Stimulated activated CD4-positive, alpha-beta T cell treated with anti-CD3 and anti-CD28 coated beads, Interleukin-15, amount 100 ng/mL, for 1 hour (primary cell): ENCODE data around the gene CORO1C.
A peak's percentile ranks its signal among the peaks of the same experiment; 100 is the strongest.
"Not testable (repeated sequence)": the region's sequence is repeated elsewhere in the genome, so short reads cannot be mapped to it uniquely, and the experiment has no call there.

Experiments
- DNase-seq, 2 donors: peaks; one replicate each; pipeline ENCODE4 v3.0.0-alpha.2; 2020; ENCODE audit warnings: low read depth in 1 of 2, low spot score in 1 of 2

CORO1C gene

DNA sequence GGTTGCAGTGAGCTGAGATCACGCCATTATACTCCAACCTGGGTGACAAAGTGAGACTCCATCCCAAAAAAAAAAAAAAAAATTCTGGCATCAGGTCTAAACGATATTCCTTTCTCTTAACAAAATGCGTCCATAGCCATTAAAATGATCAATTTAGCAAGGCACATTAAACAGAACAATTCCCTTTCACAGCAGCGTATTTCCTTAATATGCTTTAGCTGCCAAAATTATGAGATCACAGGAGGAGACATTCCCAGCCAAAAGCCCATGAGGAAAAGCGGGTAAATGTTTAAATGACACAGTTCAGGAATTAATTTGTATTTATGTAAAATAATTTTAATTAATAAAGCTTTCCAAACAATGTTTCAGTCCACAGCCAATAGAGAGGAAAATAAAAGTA, 54.6 kb downstream of the CORO1C start:
- no peak for DNase-seq

DNA sequence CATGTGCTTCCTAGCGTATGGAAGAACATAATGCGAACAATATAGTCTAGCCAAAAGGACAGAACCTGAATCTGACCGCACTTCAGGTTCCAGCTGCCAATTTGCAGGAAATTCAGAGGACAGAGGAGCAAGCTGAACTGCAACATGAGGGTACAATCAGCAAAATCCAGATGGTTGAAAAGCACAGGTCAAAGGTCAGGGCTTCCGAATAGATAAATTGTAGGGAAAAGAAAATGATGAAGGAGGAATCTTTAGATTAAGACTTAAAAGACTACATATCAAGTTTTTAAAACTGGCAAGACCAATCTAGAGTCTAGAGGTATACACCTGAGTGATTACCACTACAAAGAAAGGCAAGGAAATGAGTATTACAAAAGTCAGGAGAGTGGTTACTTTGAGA, 55.5 kb downstream of the CORO1C start:
- DNase-seq, result no peak

GRCh38 chr12:108672054-108672453, 59.3 kb downstream of the CORO1C start:
- no peak for DNase-seq

GRCh38 chr12:108671110-108671509, 60.2 kb downstream of the CORO1C start:
- no peak for DNase-seq

- DNase-seq, result no peak
Observed at GRCh38 chr12:108670066-108670631, 61.2 kb downstream of the CORO1C start.

DNA sequence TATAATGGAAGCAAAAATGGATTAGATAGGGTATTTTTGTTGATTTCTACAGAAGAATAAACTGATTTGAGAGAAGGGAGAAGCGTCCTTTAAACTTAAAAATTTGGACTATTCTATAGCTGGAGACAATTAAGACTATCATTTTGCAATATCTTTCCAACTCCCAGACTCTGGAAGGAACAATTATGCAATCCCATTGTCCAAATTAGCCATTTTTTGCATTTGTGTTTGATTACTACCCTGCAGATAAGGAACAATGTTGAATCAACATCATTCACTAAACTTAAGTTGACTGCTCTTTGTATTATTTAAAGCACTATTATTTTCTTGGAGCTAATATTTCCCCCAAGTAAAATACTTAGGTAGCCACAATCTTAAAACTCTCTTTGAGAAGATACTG, 62.8 kb downstream of the CORO1C start:
- no peak for DNase-seq

- no peak for DNase-seq
Observed at GRCh38 chr12:108668063-108668462, 63.3 kb downstream of the CORO1C start.

- no peak for DNase-seq
Observed at GRCh38 chr12:108667349-108667748, 64.0 kb downstream of the CORO1C start.

DNA sequence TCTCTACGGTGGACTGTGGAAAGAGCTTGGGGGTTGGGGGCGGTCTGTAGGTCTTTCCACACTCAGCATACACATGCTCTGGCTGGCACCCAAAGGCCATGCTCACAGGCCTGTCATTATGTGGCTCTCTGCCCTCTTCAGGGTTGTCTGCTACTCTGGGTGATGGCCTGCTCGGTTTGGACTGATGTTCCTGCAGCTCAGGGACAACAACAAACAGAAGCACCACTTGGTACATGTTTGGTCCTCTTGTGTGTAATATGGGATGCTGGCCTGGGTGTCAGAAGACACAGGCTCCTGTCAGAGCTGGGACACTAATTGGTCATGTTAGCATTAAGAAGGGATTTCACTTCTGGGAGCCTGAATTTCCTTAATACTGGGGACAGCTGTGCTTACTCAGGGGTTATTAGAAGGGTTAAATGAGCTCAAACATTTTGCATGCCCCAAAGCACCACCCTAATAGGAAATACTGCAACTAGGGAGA, 64.9 kb downstream of the CORO1C start:
- no peak for DNase-seq

- DNase-seq, result no peak
Observed at GRCh38 chr12:108665608-108666202, 65.6 kb downstream of the CORO1C start.

- DNase-seq, result peak; percentile 53 to 73
Observed at GRCh38 chr12:108664338-108665258, 66.7 kb downstream of the CORO1C start.

GRCh38 chr12:108663324-108664015, 67.8 kb downstream of the CORO1C start:
- no peak for DNase-seq

GRCh38 chr12:108658115-108658514, 73.2 kb downstream of the CORO1C start:
- not testable (repeated sequence) for DNase-seq

DNA sequence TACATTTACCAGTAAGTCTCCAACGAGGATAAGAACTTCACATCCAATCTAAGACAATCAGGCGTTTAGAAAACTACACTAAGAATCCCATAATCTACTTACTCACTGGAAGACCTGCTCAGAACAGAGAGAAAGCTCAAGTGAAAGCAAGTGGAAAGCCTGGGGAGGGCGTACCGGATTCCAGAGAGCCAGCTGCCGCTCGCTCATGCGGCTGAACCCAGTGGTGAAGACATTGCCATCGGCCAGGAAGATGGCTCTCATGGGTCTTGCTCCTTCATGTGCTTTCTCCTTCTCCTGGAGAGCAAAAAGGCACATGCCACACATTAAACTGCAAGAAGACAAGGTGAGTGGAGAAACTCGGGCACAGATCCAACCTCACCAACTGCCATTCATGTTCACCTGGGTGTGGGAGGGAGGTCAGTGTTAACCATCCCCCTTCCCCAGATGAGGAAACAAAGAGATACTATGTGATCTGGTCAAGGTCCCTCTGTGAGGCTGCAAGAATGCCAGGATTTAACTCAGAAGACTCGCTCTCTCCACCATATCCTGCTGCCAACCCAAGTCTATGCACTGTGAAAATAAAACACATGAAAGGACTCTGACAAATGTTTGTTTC, 74.1 kb downstream of the CORO1C start:
- DNase-seq, result no peak

DNA sequence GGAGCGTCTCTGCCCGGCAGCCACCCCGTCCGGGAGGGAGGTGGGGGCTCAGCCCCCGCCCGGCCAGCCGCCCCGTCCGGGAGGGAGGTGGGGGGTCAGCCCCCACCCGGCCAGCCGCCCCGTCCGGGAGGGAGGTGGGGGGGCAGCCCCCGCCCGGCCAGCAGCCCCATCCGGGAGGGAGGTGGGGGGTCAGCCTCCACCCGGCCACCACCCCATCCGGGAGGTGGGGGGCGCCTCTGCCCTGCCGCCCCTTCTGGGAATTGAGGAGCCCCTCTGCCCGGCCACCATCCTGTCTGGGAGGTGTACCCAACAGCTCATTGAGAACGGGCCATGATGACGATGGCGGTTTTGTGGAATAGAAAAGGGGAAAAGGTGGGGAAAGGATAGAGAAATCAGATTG, 75.1 kb downstream of the CORO1C start:
- not testable (repeated sequence) for DNase-seq

- DNase-seq, result not testable (repeated sequence)
Observed at GRCh38 chr12:108655812-108656175, 75.5 kb downstream of the CORO1C start.

- not testable (repeated sequence) for DNase-seq
Observed at GRCh38 chr12:108654622-108655021, 76.7 kb downstream of the CORO1C start.

- DNase-seq, result no peak
Observed at GRCh38 chr12:108653922-108654321, 77.4 kb downstream of the CORO1C start.

- DNase-seq, result no peak
Observed at GRCh38 chr12:108653082-108653516, 78.2 kb downstream of the CORO1C start.

- DNase-seq, result no peak
Observed at GRCh38 chr12:108650083-108650482, 81.2 kb downstream of the CORO1C start.

- no peak for DNase-seq
Observed at GRCh38 chr12:108649669-108650068, 81.6 kb downstream of the CORO1C start.
